HEK293T (cell line): Measurements from ENCODE around the gene STARD9.

Source experiments
- CTCF ChIA-PET: fragments of 350-600 bp; formaldehyde crosslinking; extraction: SDS; loops from one replicate; lab custom pipeline; 2021; ENCODE audit warnings: antibody characterized with exemption, inconsistent platforms; lab: Yijun Ruan, JAX
- POLR2A ChIA-PET: fragments of 350-600 bp; formaldehyde crosslinking; extraction: SDS; loops from one replicate; lab custom pipeline; 2020; ENCODE audit warnings: antibody characterized with exemption, inconsistent platforms; lab: Yijun Ruan, JAX
- DNase-seq: peaks from one replicate; pipeline ENCODE4 v3.0.0; 2012; ENCODE audit warnings: mixed read lengths; ENCODE audit errors: extremely low spot score
- ARNT ChIP-seq: fragments of 450-650 bp; IDR thresholded peaks from 2 replicates; pipeline ENCODE4 v1.6.1; 2017; ENCODE audit warnings: mild to moderate bottlenecking
- BHLHE40 ChIP-seq: fragments of 450-650 bp; IDR thresholded peaks from 2 replicates; pipeline ENCODE4 v1.6.1; 2016; ENCODE audit warnings: mild to moderate bottlenecking, moderate library complexity, borderline replicate concordance
- CTBP1 ChIP-seq: fragments of 450-650 bp; IDR thresholded peaks from 2 replicates; pipeline ENCODE4 v1.6.1; 2016; ENCODE audit warnings: borderline replicate concordance
- ELF4 ChIP-seq: fragments of 450-650 bp; IDR thresholded peaks from 2 replicates; pipeline ENCODE4 v1.6.1; 2017; ENCODE audit warnings: antibody characterized with exemption
- FOXA1 ChIP-seq: fragments of 450-650 bp; IDR thresholded peaks from 2 replicates; pipeline ENCODE4 v1.6.1; 2016; ENCODE audit warnings: mild to moderate bottlenecking
- FOXK2 ChIP-seq: fragments of 450-650 bp; IDR thresholded peaks from 2 replicates; pipeline ENCODE4 v1.6.1; 2016; ENCODE audit warnings: mild to moderate bottlenecking
- FOXM1 ChIP-seq: fragments of 450-650 bp; IDR thresholded peaks from 2 replicates; pipeline ENCODE4 v1.6.1; 2017; ENCODE audit warnings: mild to moderate bottlenecking, borderline replicate concordance
- HDGF ChIP-seq: fragments of 450-650 bp; IDR thresholded peaks from 2 replicates; pipeline ENCODE4 v1.6.1; 2017; ENCODE audit warnings: antibody characterized with exemption, borderline replicate concordance
- L3MBTL2 ChIP-seq: fragments of 450-650 bp; conservative IDR thresholded peaks from 2 replicates; pipeline ENCODE4 v1.6.1; 2016; ENCODE audit warnings: mild to moderate bottlenecking
- LEF1 ChIP-seq: fragments of 450-650 bp; IDR thresholded peaks from 2 replicates; pipeline ENCODE4 v1.6.1; 2017; ENCODE audit warnings: mild to moderate bottlenecking, borderline replicate concordance
- NFRKB ChIP-seq: fragments of 450-650 bp; IDR thresholded peaks from 2 replicates; pipeline ENCODE4 v1.6.1; 2016; ENCODE audit warnings: mild to moderate bottlenecking, moderate library complexity
- PKNOX1 ChIP-seq: fragments of 450-650 bp; IDR thresholded peaks from 2 replicates; pipeline ENCODE4 v1.6.1; 2016
- SP1 ChIP-seq: fragments of 450-650 bp; IDR thresholded peaks from 2 replicates; pipeline ENCODE4 v1.6.1; 2017
- SUZ12 ChIP-seq: fragments of 450-650 bp; IDR thresholded peaks from 2 replicates; pipeline ENCODE4 v1.6.1; 2016; ENCODE audit warnings: mild to moderate bottlenecking
- TARDBP ChIP-seq: fragments of 450-650 bp; IDR thresholded peaks from 2 replicates; pipeline ENCODE4 v1.6.1; 2016
- ZNF384 ChIP-seq: fragments of 450-650 bp; IDR thresholded peaks from 2 replicates; pipeline ENCODE4 v1.6.1; 2016

The STARD9 gene

GRCh38 chr15:42681119-42681518 lies 105.7 kb downstream of the STARD9 start:
- ChIA-PET POLR2A (no interaction called here), CTCF (no interaction called here)
- TF ChIP-seq BHLHE40 (no peak), TARDBP (no peak), PKNOX1 (no peak), ZNF384 (no peak), L3MBTL2 (no peak), ARNT (no peak), FOXM1 (no peak), SP1 (no peak), HDGF (no peak), LEF1 (no peak), ELF4 (no peak), SUZ12 (no peak), CTBP1 (no peak), FOXK2 (no peak), NFRKB (no peak)
- no peak for DNase-seq

GRCh38 chr15:42686281-42686680 lies 110.9 kb downstream of the STARD9 start:
- TF ChIP-seq SP1 (no peak), FOXM1 (no peak), ARNT (no peak), L3MBTL2 (no peak), NFRKB (no peak), BHLHE40 (no peak), SUZ12 (no peak), TARDBP (no peak), PKNOX1 (no peak), HDGF (no peak), CTBP1 (no peak), ZNF384 (no peak), LEF1 (no peak), FOXA1 (no peak), ELF4 (no peak), FOXK2 (no peak)
- DNase-seq = no peak
- CTCF ChIA-PET = no interaction called here
- POLR2A ChIA-PET = no interaction called here

GRCh38 chr15:42687740-42688139 lies 112.3 kb downstream of the STARD9 start:
- CTCF ChIA-PET = no interaction called here
- TF ChIP-seq TARDBP = no peak
- TF ChIP-seq BHLHE40 = no peak
- no peak for TF ChIP-seq CTBP1
- no peak for TF ChIP-seq ZNF384
- TF ChIP-seq FOXA1 = no peak
- TF ChIP-seq ARNT = no peak
- no peak for TF ChIP-seq NFRKB
- POLR2A ChIA-PET = interaction anchor here (0.9 kb wide), 1 partner anchor 140 kb away, joined by 3 read pairs; the partner anchor contains the start of genes HAUS2 and LRRC57
- no peak for DNase-seq

DNA sequence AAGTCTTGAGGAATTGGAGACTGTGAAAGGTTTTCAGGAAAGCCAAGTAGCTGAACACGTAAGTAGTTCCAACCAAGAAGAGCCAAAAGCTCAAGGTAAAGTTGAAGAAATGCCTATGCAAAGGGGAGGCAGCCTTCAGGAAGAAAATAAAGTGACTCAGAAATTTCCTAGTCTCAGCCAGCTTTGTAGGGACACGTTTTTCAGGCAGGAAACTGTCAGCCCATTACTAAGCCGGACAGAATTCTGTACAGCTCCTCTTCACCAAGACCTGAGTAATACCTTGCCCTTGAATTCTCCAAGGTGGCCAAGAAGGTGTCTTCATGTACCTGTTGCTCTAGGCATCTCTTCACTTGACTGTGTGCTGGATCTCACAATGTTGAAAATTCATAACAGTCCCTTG lies 112.9 kb downstream of the STARD9 start:
- CTCF ChIA-PET = no interaction called here
- no peak for DNase-seq
- POLR2A ChIA-PET = interaction anchor here (0.9 kb wide), 1 partner anchor 140 kb away, joined by 3 read pairs; the partner anchor contains the start of genes HAUS2 and LRRC57
- no peak for TF ChIP-seq FOXM1

DNA sequence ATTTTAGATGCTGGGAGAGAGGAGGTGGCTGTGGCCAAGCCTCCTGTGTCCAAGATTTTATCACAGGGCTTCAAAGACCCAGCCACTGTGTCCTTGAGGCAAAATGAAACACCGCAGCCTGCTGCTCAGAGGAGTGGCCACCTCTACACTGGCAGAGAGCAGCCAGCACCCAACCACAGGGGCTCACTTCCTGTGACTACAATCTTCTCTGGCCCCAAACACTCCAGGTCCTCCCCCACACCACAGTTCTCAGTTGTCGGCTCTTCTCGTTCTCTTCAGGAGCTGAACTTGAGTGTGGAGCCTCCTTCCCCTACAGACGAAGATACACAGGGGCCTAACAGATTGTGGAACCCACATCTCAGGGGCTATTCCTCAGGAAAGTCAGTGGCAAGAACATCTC lies 115.9 kb downstream of the STARD9 start:
- TF ChIP-seq ELF4 (no peak), FOXA1 (no peak), NFRKB (no peak), BHLHE40 (no peak), LEF1 (no peak), HDGF (no peak), FOXM1 (no peak), FOXK2 (no peak), TARDBP (no peak), ARNT (no peak), L3MBTL2 (no peak), CTBP1 (no peak), SP1 (no peak)
- no peak for DNase-seq
- ChIA-PET CTCF (no interaction called here), POLR2A (no interaction called here)

GRCh38 chr15:42691770-42692169 lies 116.4 kb downstream of the STARD9 start:
- POLR2A ChIA-PET = no interaction called here
- no peak for DNase-seq
- CTCF ChIA-PET = no interaction called here
- TF ChIP-seq NFRKB = no peak
- no peak for TF ChIP-seq ZNF384
- no peak for TF ChIP-seq ELF4
- no peak for TF ChIP-seq LEF1
- no peak for TF ChIP-seq CTBP1
- TF ChIP-seq HDGF = no peak
- no peak for TF ChIP-seq FOXK2
- TF ChIP-seq PKNOX1 = no peak
- no peak for TF ChIP-seq SP1
- no peak for TF ChIP-seq BHLHE40
- no peak for TF ChIP-seq FOXA1
- no peak for TF ChIP-seq SUZ12
- no peak for TF ChIP-seq ARNT
- no peak for TF ChIP-seq L3MBTL2
- no peak for TF ChIP-seq FOXM1
- TF ChIP-seq TARDBP = no peak
